Memory B cell (primary cell): ENCODE measurements around the gene THOC1.
A peak's percentile ranks its signal among the peaks of the same experiment; 100 is the strongest.

Experiments used
- ATAC-seq: fragments of 150-1000 bp; cut with Tn5 transposase; 2 replicates; pipeline ENCODE4 v1.10.0; 2021; ENCODE audit warnings: low read depth, mild to moderate bottlenecking, moderate library complexity
- DNase-seq, 2 donors: peaks; one replicate each; pipeline ENCODE4 v3.0.0; 2022; ENCODE audit warnings: low spot score in 2 of 2
- H3K27ac Mint-ChIP-seq: one replicate; pipeline ENCODE4 v1.8.0; 2022; ENCODE audit warnings: mild to moderate bottlenecking, moderate library complexity, mixed read lengths
- H3K27me3 Mint-ChIP-seq: one replicate; pipeline ENCODE4 v1.8.0; 2022; ENCODE audit warnings: mixed read lengths
- H3K36me3 Mint-ChIP-seq: one replicate; pipeline ENCODE4 v1.8.0; 2022; ENCODE audit warnings: mild to moderate bottlenecking, mixed read lengths
- H3K4me1 Mint-ChIP-seq: one replicate; pipeline ENCODE4 v1.8.0; 2022; ENCODE audit warnings: mixed read lengths
- H3K4me3 Mint-ChIP-seq: one replicate; pipeline ENCODE4 v1.8.0; 2022; ENCODE audit warnings: mild to moderate bottlenecking, moderate library complexity, mixed read lengths
- H3K9me3 Mint-ChIP-seq: one replicate; pipeline ENCODE4 v1.8.0; 2022; ENCODE audit warnings: mixed read lengths

The THOC1 gene

GRCh38 chr18:181711-182110 lies 86.1 kb downstream of the THOC1 start:
- no peaks in the 10 kb centered on the region for H3K27me3 Mint-ChIP-seq
- H3K4me3 Mint-ChIP-seq, result no peak overlapping the region
- H3K27ac Mint-ChIP-seq, result no peak overlapping the region
- ATAC-seq (no peak), DNase-seq (no peak)
- H3K36me3 Mint-ChIP-seq, result peaks cover 21% of the 10 kb centered on the region
- no peaks in the 10 kb centered on the region for H3K4me1 Mint-ChIP-seq
- no peaks in the 10 kb centered on the region for H3K9me3 Mint-ChIP-seq

GRCh38 chr18:179499-179898 lies 88.3 kb downstream of the THOC1 start:
- Mint-ChIP-seq H3K27ac (no peak overlapping the region), H3K4me1 (no peaks in the 10 kb centered on the region), H3K27me3 (no peaks in the 10 kb centered on the region), H3K36me3 (peaks cover 20% of the 10 kb centered on the region), H3K4me3 (no peak overlapping the region), H3K9me3 (no peaks in the 10 kb centered on the region)
- no peak for DNase-seq
- no peak for ATAC-seq

DNA sequence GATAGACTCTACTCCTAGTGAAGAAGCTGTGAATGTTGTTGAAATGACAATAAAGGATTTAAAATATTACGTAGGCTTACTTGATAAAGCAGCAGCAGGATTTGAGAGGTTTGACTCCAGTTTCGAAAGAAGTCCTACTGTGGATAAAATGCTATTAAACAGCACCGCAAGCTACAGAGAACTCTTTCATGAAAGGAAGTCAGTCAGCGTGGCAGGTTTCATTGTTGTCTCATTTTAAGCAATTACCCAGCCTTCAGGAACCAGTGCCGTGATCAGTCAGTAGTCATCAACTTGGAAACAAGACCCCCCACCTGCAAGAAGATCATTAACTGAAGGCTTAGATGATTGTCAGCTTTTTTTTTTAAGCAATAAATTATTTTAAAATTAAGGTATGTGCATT lies 95.5 kb downstream of the THOC1 start:
- ATAC-seq, result no peak
- no peak overlapping the region for H3K4me3 Mint-ChIP-seq
- DNase-seq, result no peak
- no peaks in the 10 kb centered on the region for H3K27me3 Mint-ChIP-seq
- peaks cover 3% of the 10 kb centered on the region for H3K4me1 Mint-ChIP-seq
- peaks cover 21% of the 10 kb centered on the region for H3K36me3 Mint-ChIP-seq
- peak overlapping the region; percentile 36 for H3K27ac Mint-ChIP-seq
- no peaks in the 10 kb centered on the region for H3K9me3 Mint-ChIP-seq
